Measurements from ENCODE around the gene MYO3B.
A peak's percentile ranks its signal among the peaks of the same experiment; 100 is the strongest.

MYO3B gene

DNA sequence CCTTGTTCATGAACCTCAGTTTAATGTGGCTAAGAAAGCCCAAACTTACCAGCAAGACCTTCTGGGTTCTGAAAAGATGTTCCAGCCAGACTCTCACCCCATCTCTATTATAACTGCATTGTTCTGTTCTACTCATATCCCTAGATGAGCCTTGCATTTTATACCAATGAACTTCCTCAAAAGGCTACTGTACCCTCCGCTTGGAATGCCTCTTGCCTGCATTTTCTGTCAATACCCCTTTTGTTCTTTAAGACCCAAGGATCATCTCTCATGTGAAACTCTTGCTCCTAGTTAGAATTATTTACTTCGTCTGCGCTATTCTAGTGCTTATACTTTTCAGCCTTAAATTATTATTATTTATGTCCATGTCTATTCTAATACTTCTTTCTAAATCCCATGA, 181.5 kb downstream of the MYO3B start:
- Histone ChIP-seq H3K79me1 (replicated peaks; ENCODE audit: low read length, poor library complexity, severe bottlenecking) (no peaks in the 10 kb centered on the region), H3K9me3 (ENCODE audit: control insufficient read depth, low read length) (no peaks in the 10 kb centered on the region), H3K36me3 (ENCODE audit: control insufficient read depth in 1 of 2, insufficient read depth in 2 of 2, low read depth in 1 of 2, low read length in 2 of 2) (no peaks in the 10 kb centered on the region), H3K4me3 (ENCODE audit: insufficient read depth in 1 of 2, low read depth in 1 of 2, low read length in 2 of 2) (no peak overlapping the region), H3K9ac (ENCODE audit: low read length) (no peak overlapping the region), H3K4ac (ENCODE audit: low read depth in 1 of 2, low read length in 2 of 2) (no peak overlapping the region), H2AK5ac (ENCODE audit: low read length, severe bottlenecking) (no peak overlapping the region), H4K8ac (ENCODE audit: low read length) (no peak overlapping the region), H2BK120ac (ENCODE audit: low read depth, low read length) (no peak overlapping the region), H2BK5ac (ENCODE audit: low read depth, low read length, poor library complexity, severe bottlenecking) (no peak overlapping the region), H3K18ac (ENCODE audit: low read depth in 1 of 2, low read length in 2 of 2) (no peak overlapping the region), H2AFZ (ENCODE audit: low read depth, low read length) (no peak overlapping the region), H3K27ac (ENCODE audit: low read length, poor library complexity, severe bottlenecking) (no peak overlapping the region), H3K23ac (ENCODE audit: low read length in 2 of 2) (no peak overlapping the region), H2BK15ac (ENCODE audit: low read depth, poor library complexity, severe bottlenecking) (no peak overlapping the region), H3K27me3 (ENCODE audit: control insufficient read depth in 1 of 2, insufficient read depth in 1 of 2, low read length in 2 of 2) (peaks cover 4 to 37% of the 10 kb centered on the region in 2 experiments), H4K91ac (ENCODE audit: low read length) (no peak overlapping the region), H3K14ac (ENCODE audit: low read length in 2 of 2) (no peak overlapping the region), H3K4me2 (ENCODE audit: low read length, poor library complexity, severe bottlenecking) (no peak overlapping the region), H3K4me1 (ENCODE audit: control insufficient read depth, insufficient read depth, low read depth, low read length) (no peaks in the 10 kb centered on the region), H2BK12ac (ENCODE audit: low read length in 2 of 2) (no peak overlapping the region)
- 93% methylated on average over 3 of the region's 3 CpGs for WGBS
- no peak for DNase-seq

DNA sequence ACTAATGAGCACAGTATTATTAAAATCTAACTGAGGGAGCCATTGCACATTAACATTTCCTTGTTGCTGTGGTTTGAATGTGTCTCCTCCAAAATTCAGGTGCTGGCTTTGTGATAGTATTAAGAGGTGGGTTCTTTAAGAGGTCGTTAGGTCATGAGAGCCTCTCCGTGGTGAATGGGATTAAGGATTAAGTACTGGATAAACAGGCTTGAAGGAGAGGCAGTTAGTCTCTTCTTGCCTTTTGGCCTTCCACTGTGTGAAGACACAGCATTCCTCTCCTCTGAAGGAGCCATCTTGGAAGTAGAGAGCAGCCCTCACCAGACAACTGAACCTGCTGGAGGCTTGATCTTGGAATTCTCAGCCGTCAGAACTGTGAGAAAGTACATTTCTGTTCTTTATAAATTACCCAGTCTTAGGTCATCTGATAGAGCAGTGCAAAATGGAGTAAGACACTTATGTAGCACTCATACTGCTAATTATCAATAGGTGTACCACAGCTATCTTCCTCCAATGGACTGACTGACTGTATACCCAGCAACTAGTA, 182.7 kb downstream of the MYO3B start:
- no peak overlapping the region for H2BK5ac ChIP-seq (ENCODE audit: low read depth, low read length, poor library complexity, severe bottlenecking)
- H3K23ac ChIP-seq (ENCODE audit: low read length in 2 of 2): no peak overlapping the region
- no peak overlapping the region for H3K9ac ChIP-seq (ENCODE audit: low read length)
- no peak overlapping the region for H3K4me2 ChIP-seq (ENCODE audit: low read length, poor library complexity, severe bottlenecking)
- H4K8ac ChIP-seq (ENCODE audit: low read length): no peak overlapping the region
- no peak for DNase-seq
- H3K36me3 ChIP-seq (ENCODE audit: control insufficient read depth in 1 of 2, insufficient read depth in 2 of 2, low read depth in 1 of 2, low read length in 2 of 2): no peaks in the 10 kb centered on the region
- 67% methylated on average over 3 of the region's 3 CpGs for WGBS
- no peaks in the 10 kb centered on the region for H3K9me3 ChIP-seq (ENCODE audit: control insufficient read depth, low read length)
- no peak overlapping the region for H2BK120ac ChIP-seq (ENCODE audit: low read depth, low read length)
- H3K79me1 ChIP-seq (replicated peaks; ENCODE audit: low read length, poor library complexity, severe bottlenecking): no peaks in the 10 kb centered on the region
- H3K14ac ChIP-seq (ENCODE audit: low read length in 2 of 2): no peak overlapping the region
- no peak overlapping the region for H3K18ac ChIP-seq (ENCODE audit: low read depth in 1 of 2, low read length in 2 of 2)
- peaks cover 14 to 44% of the 10 kb centered on the region in 2 experiments for H3K27me3 ChIP-seq (ENCODE audit: control insufficient read depth in 1 of 2, insufficient read depth in 1 of 2, low read length in 2 of 2)
- no peak overlapping the region for H4K91ac ChIP-seq (ENCODE audit: low read length)
- H3K4me3 ChIP-seq (ENCODE audit: insufficient read depth in 1 of 2, low read depth in 1 of 2, low read length in 2 of 2): no peak overlapping the region
- H2AFZ ChIP-seq (ENCODE audit: low read depth, low read length): no peak overlapping the region
- no peak overlapping the region for H3K4ac ChIP-seq (ENCODE audit: low read depth in 1 of 2, low read length in 2 of 2)
- H2AK5ac ChIP-seq (ENCODE audit: low read length, severe bottlenecking): no peak overlapping the region
- H3K4me1 ChIP-seq (ENCODE audit: control insufficient read depth, insufficient read depth, low read depth, low read length): no peaks in the 10 kb centered on the region
- H2BK15ac ChIP-seq (ENCODE audit: low read depth, poor library complexity, severe bottlenecking): no peak overlapping the region
- no peak overlapping the region for H3K27ac ChIP-seq (ENCODE audit: low read length, poor library complexity, severe bottlenecking)
- no peak overlapping the region for H2BK12ac ChIP-seq (ENCODE audit: low read length in 2 of 2)

DNA sequence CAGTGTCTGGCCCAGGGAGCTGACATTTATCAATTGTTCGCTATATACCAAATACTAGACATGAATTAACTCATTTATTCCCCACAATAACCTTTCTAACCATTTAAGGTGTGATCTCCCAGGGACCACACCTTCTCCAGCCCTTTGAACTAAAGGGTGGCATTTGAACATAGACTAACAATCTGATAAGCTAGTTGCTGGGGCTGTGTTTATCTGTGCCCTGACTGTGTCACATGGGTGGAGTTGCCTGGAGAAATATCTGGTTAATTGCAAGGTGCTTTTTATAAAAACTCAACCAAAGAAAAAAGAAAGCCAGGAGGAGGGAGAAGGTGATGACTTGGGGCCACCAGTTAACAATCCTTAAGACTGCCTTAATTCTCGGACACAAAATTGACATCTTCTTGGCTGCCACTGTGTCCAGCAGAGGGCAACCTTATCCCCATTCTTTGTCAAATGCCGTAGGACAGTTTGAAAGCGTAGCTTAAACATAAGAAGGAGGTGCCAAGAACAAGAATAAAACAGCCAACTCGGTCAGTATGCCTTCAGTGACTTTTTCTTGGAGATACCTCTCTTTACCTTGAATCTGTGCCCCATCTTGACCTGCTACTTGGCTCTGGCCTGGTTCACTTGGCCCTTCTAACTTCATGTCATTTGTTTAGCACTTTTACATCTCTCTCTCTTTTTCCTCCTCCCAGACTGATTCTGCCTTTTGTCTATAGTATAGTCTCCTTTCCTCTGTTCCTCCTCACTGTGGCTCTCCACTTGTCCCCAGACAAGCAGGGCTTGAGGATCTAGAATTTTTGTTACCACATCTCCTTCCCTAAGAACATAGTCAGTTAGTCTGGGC, 183.4 kb downstream of the MYO3B start:
- H3K14ac ChIP-seq (ENCODE audit: low read length in 2 of 2): no peak overlapping the region
- no peak overlapping the region for H2AFZ ChIP-seq (ENCODE audit: low read depth, low read length)
- H3K79me1 ChIP-seq (replicated peaks; ENCODE audit: low read length, poor library complexity, severe bottlenecking): no peaks in the 10 kb centered on the region
- H3K9ac ChIP-seq (ENCODE audit: low read length): no peak overlapping the region
- H3K27me3 ChIP-seq (ENCODE audit: control insufficient read depth in 1 of 2, insufficient read depth in 1 of 2, low read length in 2 of 2): peaks cover 20 to 51% of the 10 kb centered on the region in 2 experiments
- H3K27ac ChIP-seq (ENCODE audit: low read length, poor library complexity, severe bottlenecking): no peak overlapping the region
- no peak overlapping the region for H4K8ac ChIP-seq (ENCODE audit: low read length)
- peak; percentile 71 for DNase-seq
- no peak overlapping the region for H2AK5ac ChIP-seq (ENCODE audit: low read length, severe bottlenecking)
- H2BK5ac ChIP-seq (ENCODE audit: low read depth, low read length, poor library complexity, severe bottlenecking): no peak overlapping the region
- no peak overlapping the region for H3K23ac ChIP-seq (ENCODE audit: low read length in 2 of 2)
- H3K18ac ChIP-seq (ENCODE audit: low read depth in 1 of 2, low read length in 2 of 2): no peak overlapping the region
- no peak overlapping the region for H2BK120ac ChIP-seq (ENCODE audit: low read depth, low read length)
- H2BK15ac ChIP-seq (ENCODE audit: low read depth, poor library complexity, severe bottlenecking): no peak overlapping the region
- H3K4me1 ChIP-seq (ENCODE audit: control insufficient read depth, insufficient read depth, low read depth, low read length): no peaks in the 10 kb centered on the region
- H3K4me3 ChIP-seq (ENCODE audit: insufficient read depth in 1 of 2, low read depth in 1 of 2, low read length in 2 of 2): no peak overlapping the region
- H3K4me2 ChIP-seq (ENCODE audit: low read length, poor library complexity, severe bottlenecking): no peak overlapping the region
- no peaks in the 10 kb centered on the region for H3K36me3 ChIP-seq (ENCODE audit: control insufficient read depth in 1 of 2, insufficient read depth in 2 of 2, low read depth in 1 of 2, low read length in 2 of 2)
- H4K91ac ChIP-seq (ENCODE audit: low read length): no peak overlapping the region
- H3K9me3 ChIP-seq (ENCODE audit: control insufficient read depth, low read length): no peaks in the 10 kb centered on the region
- H3K4ac ChIP-seq (ENCODE audit: low read depth in 1 of 2, low read length in 2 of 2): no peak overlapping the region
- H2BK12ac ChIP-seq (ENCODE audit: low read length in 2 of 2): no peak overlapping the region
- 29% methylated on average over 4 of the region's 5 CpGs for WGBS

DNA sequence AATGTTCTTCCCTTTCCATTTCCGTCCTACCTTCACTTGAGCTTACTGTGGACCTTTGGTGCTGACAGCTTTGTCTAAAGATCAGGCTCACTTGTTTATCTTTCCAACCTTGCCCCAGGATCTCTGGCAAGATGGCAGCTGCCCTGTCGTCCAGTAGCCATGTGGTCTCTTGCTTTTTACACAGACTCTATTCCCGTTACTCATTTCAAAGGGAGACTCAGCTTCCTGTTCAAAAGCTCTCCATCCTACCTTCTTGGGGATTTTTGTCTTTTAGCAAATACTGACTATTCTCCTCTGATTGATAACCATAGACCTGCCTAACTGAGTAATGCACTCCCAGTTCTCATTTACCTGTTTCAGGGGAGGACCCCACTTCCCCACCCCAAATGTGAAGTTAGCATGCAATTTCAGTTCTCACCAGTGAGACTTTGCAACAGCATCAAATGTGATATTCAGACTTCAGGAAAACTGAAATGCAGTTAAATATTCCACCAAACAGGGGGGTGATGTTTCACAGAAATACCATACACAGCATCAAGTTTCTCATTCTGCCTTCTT, 184.4 kb downstream of the MYO3B start:
- no peak overlapping the region for H3K4me3 ChIP-seq (ENCODE audit: insufficient read depth in 1 of 2, low read depth in 1 of 2, low read length in 2 of 2)
- H3K4me1 ChIP-seq (ENCODE audit: control insufficient read depth, insufficient read depth, low read depth, low read length): no peaks in the 10 kb centered on the region
- H3K27ac ChIP-seq (ENCODE audit: low read length, poor library complexity, severe bottlenecking): no peak overlapping the region
- H2BK12ac ChIP-seq (ENCODE audit: low read length in 2 of 2): peak overlapping the region; percentile 63 to 73
- peak overlapping the region; percentile 15 for H3K9ac ChIP-seq (ENCODE audit: low read length)
- H3K4ac ChIP-seq (ENCODE audit: low read depth in 1 of 2, low read length in 2 of 2): peak overlapping the region in 1 of 2 experiments; percentile 73
- no peak overlapping the region for H2BK15ac ChIP-seq (ENCODE audit: low read depth, poor library complexity, severe bottlenecking)
- peaks cover 30 to 60% of the 10 kb centered on the region in 2 experiments for H3K27me3 ChIP-seq (ENCODE audit: control insufficient read depth in 1 of 2, insufficient read depth in 1 of 2, low read length in 2 of 2)
- 59% methylated on average over 3 of the region's 3 CpGs for WGBS
- H4K8ac ChIP-seq (ENCODE audit: low read length): peak overlapping the region; percentile 60
- H2BK120ac ChIP-seq (ENCODE audit: low read depth, low read length): no peak overlapping the region
- peak overlapping the region; percentile 9 to 52 for H3K18ac ChIP-seq (ENCODE audit: low read depth in 1 of 2, low read length in 2 of 2)
- H3K14ac ChIP-seq (ENCODE audit: low read length in 2 of 2): no peak overlapping the region
- no peak overlapping the region for H2BK5ac ChIP-seq (ENCODE audit: low read depth, low read length, poor library complexity, severe bottlenecking)
- no peaks in the 10 kb centered on the region for H3K9me3 ChIP-seq (ENCODE audit: control insufficient read depth, low read length)
- H2AFZ ChIP-seq (ENCODE audit: low read depth, low read length): no peak overlapping the region
- H2AK5ac ChIP-seq (ENCODE audit: low read length, severe bottlenecking): no peak overlapping the region
- DNase-seq: no peak
- H3K4me2 ChIP-seq (ENCODE audit: low read length, poor library complexity, severe bottlenecking): no peak overlapping the region
- no peak overlapping the region for H3K23ac ChIP-seq (ENCODE audit: low read length in 2 of 2)
- H3K36me3 ChIP-seq (ENCODE audit: control insufficient read depth in 1 of 2, insufficient read depth in 2 of 2, low read depth in 1 of 2, low read length in 2 of 2): no peaks in the 10 kb centered on the region
- H3K79me1 ChIP-seq (replicated peaks; ENCODE audit: low read length, poor library complexity, severe bottlenecking): no peaks in the 10 kb centered on the region
- no peak overlapping the region for H4K91ac ChIP-seq (ENCODE audit: low read length)
